H1 (cell line): ENCODE measurements around the gene THADA. TPM values are rescaled to one million over a fixed set of nuclear protein-coding genes. Genes with fewer than 3 reads are reported as not detected.

Experiments used
- CTCF ChIA-PET: fragments of 300-600 bp; sonication (Branson Sonifier 250); formaldehyde crosslinking; loops from one replicate; lab custom pipeline; 2021; ENCODE audit not compliant: partially characterized antibody; lab: Charles Lee
- POLR2A ChIA-PET: fragments of 300-600 bp; sonication (Branson Sonifier 250); formaldehyde crosslinking; loops from one replicate; lab custom pipeline; 2021; ENCODE audit warnings: inconsistent platforms; ENCODE audit not compliant: partially characterized antibody; lab: Charles Lee
- DNase-seq, 2 experiments: peaks; one replicate each; pipeline versions ENCODE4 v3.0.0 to v3.0.0-alpha.2; 2010 to 2022; ENCODE audit warnings: low spot score in 2 of 2, low read depth in 1 of 2, mixed read lengths in 1 of 2
- FAIRE-seq: peaks from 2 replicates; lab custom pipeline; 2011; peaks lifted over from hg19 to GRCh38; lab: Jason Lieb, UNC
- H2AFZ ChIP-seq: 2 replicates; pipeline ENCODE4 v1.8.1; 2012; ENCODE audit warnings: low read length, inconsistent platforms
- H2AK5ac ChIP-seq: 2 replicates; pipeline ENCODE4 v1.6.1; 2013; ENCODE audit warnings: low read depth, low read length
- H2BK120ac ChIP-seq: replicated peaks from 2 replicates; pipeline ENCODE3; 2013; ENCODE audit warnings: low read depth, low read length, inconsistent platforms
- H2BK12ac ChIP-seq: 2 replicates; pipeline ENCODE4 v1.6.1; 2013; ENCODE audit warnings: low read depth, low read length
- H2BK15ac ChIP-seq: 2 replicates; pipeline ENCODE4 v1.6.1; 2013; ENCODE audit warnings: low read length
- H2BK20ac ChIP-seq: 2 replicates; pipeline ENCODE4 v1.6.1; 2013; ENCODE audit warnings: low read length
- H2BK5ac ChIP-seq: 2 replicates; pipeline ENCODE4 v1.6.1; 2013; ENCODE audit warnings: low read depth, low read length
- H3K14ac ChIP-seq: 2 replicates; pipeline ENCODE4 v1.6.1; 2013; ENCODE audit warnings: inconsistent platforms; ENCODE audit not compliant: insufficient read length
- H3K18ac ChIP-seq: 2 replicates; pipeline ENCODE4 v1.6.1; 2013; ENCODE audit warnings: low read length; ENCODE audit errors: extremely low read depth
- H3K23ac ChIP-seq: 2 replicates; pipeline ENCODE4 v1.6.1; 2013; ENCODE audit warnings: inconsistent platforms; ENCODE audit not compliant: insufficient read length
- H3K23me2 ChIP-seq: 2 replicates; pipeline ENCODE4 v1.6.1; 2013; ENCODE audit warnings: low read depth, low read length
- H3K27ac ChIP-seq: 2 replicates; pipeline ENCODE4 v1.6.1; 2011; ENCODE audit warnings: low read depth, low read length, inconsistent platforms
- H3K27me3 ChIP-seq, 4 experiments: replicated peaks in 1 of 4; 1 replicate in 1 of 4; 2 replicates in 3 of 4; pipeline versions ENCODE4 v1.6.1 to v1.8.1; 2011 to 2013; ENCODE audit warnings: low read length in 3 of 4, mild to moderate bottlenecking in 3 of 4, inconsistent platforms in 2 of 4, mixed read lengths in 2 of 4, moderate library complexity in 1 of 4; ENCODE audit not compliant: control insufficient read depth in 3 of 4, insufficient read depth in 3 of 4; ENCODE audit errors: extremely low read depth in 1 of 4
- H3K36me3 ChIP-seq, 4 experiments: 2 replicates each; pipeline versions ENCODE4 v1.6.1 to v1.8.1; 2011 to 2013; ENCODE audit warnings: mild to moderate bottlenecking in 4 of 4, low read length in 3 of 4, moderate library complexity in 2 of 4, control low read depth in 1 of 4, inconsistent platforms in 1 of 4; ENCODE audit not compliant: insufficient read depth in 4 of 4, control insufficient read depth in 2 of 4
- H3K4ac ChIP-seq: replicated peaks from 2 replicates; pipeline ENCODE3; 2013; ENCODE audit warnings: low read length, low read depth, mixed read lengths, inconsistent platforms; ENCODE audit not compliant: insufficient read length
- H3K4me1 ChIP-seq, 4 experiments: replicated peaks in 1 of 4; 1 replicate in 1 of 4; 2 replicates in 3 of 4; pipeline versions ENCODE4 v1.6.1 to v1.8.1; 2011 to 2013; ENCODE audit warnings: low read length in 3 of 4, inconsistent platforms in 2 of 4, mixed read lengths in 1 of 4; ENCODE audit not compliant: insufficient read depth in 4 of 4, control insufficient read depth in 3 of 4
- H3K4me2 ChIP-seq, 2 experiments: 2 replicates each; pipeline versions ENCODE4 v1.6.1 to v1.8.1; 2011 to 2013; ENCODE audit warnings: low read depth in 2 of 2, low read length in 2 of 2, control low read depth in 1 of 2, inconsistent platforms in 1 of 2, mild to moderate bottlenecking in 1 of 2; ENCODE audit not compliant: insufficient read depth in 1 of 2
- H3K4me3 ChIP-seq, 4 experiments: fragments of 200-600, 300-600 bp in 1 of 4; sonication (generic), shearing (Covaris generic), sonication (Bioruptor Twin) in 1 of 4; 2 replicates each; pipeline versions ENCODE4 v1.5.1 to v1.8.1; 2011 to 2016; ENCODE audit warnings: low read length in 4 of 4, low read depth in 3 of 4, control low read depth in 2 of 4, inconsistent platforms in 2 of 4, mild to moderate bottlenecking in 2 of 4, mixed read lengths in 1 of 4, moderate library complexity in 1 of 4; ENCODE audit not compliant: insufficient read depth in 2 of 4; ENCODE audit errors: extremely low read depth in 1 of 4
- H3K56ac ChIP-seq: replicated peaks from 2 replicates; pipeline ENCODE3; 2013; ENCODE audit warnings: low read depth, mild to moderate bottlenecking, mixed read lengths, low read length, inconsistent platforms; ENCODE audit not compliant: insufficient read length
- H3K79me1 ChIP-seq: 2 replicates; pipeline ENCODE4 v1.6.1; 2013; ENCODE audit warnings: low read depth, low read length, control low read depth
- H3K79me2 ChIP-seq, 2 experiments: 2 replicates each; pipeline versions ENCODE4 v1.6.1 to v1.8.1; 2012 to 2013; ENCODE audit warnings: low read length in 2 of 2, mild to moderate bottlenecking in 2 of 2, inconsistent platforms in 1 of 2; ENCODE audit not compliant: insufficient read depth in 2 of 2, control insufficient read depth in 1 of 2
- H3K9ac ChIP-seq, 4 experiments: replicated peaks in 1 of 4; 1 replicate in 1 of 4; 2 replicates in 3 of 4; pipeline versions ENCODE4 v1.6.1 to v1.8.1; 2011 to 2013; ENCODE audit warnings: low read depth in 3 of 4, low read length in 3 of 4, control low read depth in 2 of 4, mild to moderate bottlenecking in 2 of 4, moderate library complexity in 2 of 4, inconsistent platforms in 1 of 4; ENCODE audit errors: extremely low read depth in 1 of 4
- H3K9me3 ChIP-seq, 2 experiments: 2 replicates each; pipeline versions ENCODE4 v1.6.1 to v1.8.1; 2012 to 2013; ENCODE audit warnings: mild to moderate bottlenecking in 2 of 2, moderate library complexity in 2 of 2, control low read depth in 1 of 2, inconsistent platforms in 1 of 2, low read depth in 1 of 2, low read length in 1 of 2, mixed read lengths in 1 of 2; ENCODE audit not compliant: insufficient read depth in 2 of 2
- H4K20me1 ChIP-seq, 2 experiments: replicated peaks in 1 of 2; 2 replicates each; pipeline versions ENCODE3 to v1.8.1; 2011 to 2013; ENCODE audit warnings: inconsistent platforms in 2 of 2, low read length in 2 of 2, mild to moderate bottlenecking in 1 of 2; ENCODE audit not compliant: insufficient read depth in 2 of 2, control insufficient read depth in 1 of 2
- H4K5ac ChIP-seq: 2 replicates; pipeline ENCODE4 v1.6.1; 2013; ENCODE audit warnings: low read length, low read depth, mixed read lengths, inconsistent platforms; ENCODE audit not compliant: insufficient read length
- H4K8ac ChIP-seq: 2 replicates; pipeline ENCODE4 v1.8.0; 2013; ENCODE audit warnings: mild to moderate bottlenecking, moderate library complexity, low read length, inconsistent platforms; ENCODE audit not compliant: insufficient read depth; ENCODE audit errors: extremely low read depth
- H4K91ac ChIP-seq: replicated peaks from 2 replicates; pipeline ENCODE3; 2013; ENCODE audit warnings: low read length, mixed read lengths, inconsistent platforms; ENCODE audit not compliant: insufficient read length
- POU5F1 ChIP-seq: IDR thresholded peaks from 2 replicates; pipeline ENCODE4 v1.6.1; 2011; ENCODE audit warnings: low read depth, mild to moderate bottlenecking, low read length, moderate library complexity
- SP4 ChIP-seq: IDR thresholded peaks from 2 replicates; pipeline ENCODE4 v1.6.1; 2012; ENCODE audit warnings: low read length, inconsistent platforms
- YY1 ChIP-seq: IDR thresholded peaks from 2 replicates; pipeline ENCODE4 v1.6.1; 2011; ENCODE audit warnings: low read depth, mild to moderate bottlenecking, low read length
- WGBS, 2 experiments: shearing (Covaris generic) in 1 of 2; methylation state at CpG; one replicate each; pipeline versions ENCODE4 v1.1.6 to v1.1.7; 2013 to 2015; ENCODE audit warnings: low lambda C conversion rate in 2 of 2, mixed read lengths in 2 of 2, inconsistent platforms in 1 of 2, low coverage in 1 of 2, missing lambda C conversion rate in 1 of 2; ENCODE audit not compliant: insufficient replicate concordance in 2 of 2, insufficient coverage in 1 of 2, insufficient read length in 1 of 2; ENCODE audit errors: extremely low coverage in 1 of 2, missing lambda C conversion rate in 1 of 2; 5-methylcytosine and 5-hydroxymethylcytosine counted together
- polyA plus RNA-seq, 7 experiments: library from polyadenylated mRNA; depleted of rRNA in 3 of 7; stranded (reverse) in 5 of 7; unstranded in 2 of 7; fragments of >200 nt in 5 of 7; fragments of 200-250 nt in 2 of 7; gene quantifications; 1 replicate in 5 of 7; 2 replicates in 1 of 7; 4 replicates in 1 of 7; pipeline versions ENCODE4 v1.2.1 to v1.2.3, GENCODE V29; 2011 to 2013; ENCODE audit warnings: missing spikeins in 2 of 7, mixed read lengths in 2 of 7
- total RNA-seq: library from RNA; stranded (reverse); fragmentation: NEBNext Ultra II Directional; extraction: Animal tissue kit (Norgen Biotek cat#: 25700); gene quantifications from 2 replicates; pipeline ENCODE4 v1.2.1, GENCODE V29; 2021

THADA gene
- total and polyA plus RNA-seq, 2 of the 8 experiments (the other 6 are each of a cell fraction or from before 2014, with no cell fraction given), result 22.4 to 26.8 TPM

- Histone ChIP-seq H4K8ac (no peak overlapping the region), H2BK20ac (no peak overlapping the region), H3K56ac (no peak overlapping the region), H3K18ac (no peak overlapping the region), H3K9ac (no peak overlapping the region), H4K91ac (no peak overlapping the region), H2BK120ac (no peak overlapping the region), H2BK15ac (no peak overlapping the region), H3K79me2 (no peaks in the 10 kb centered on the region), H3K23me2 (no peaks in the 10 kb centered on the region), H4K20me1 (no peaks in the 10 kb centered on the region), H4K5ac (no peak overlapping the region), H3K27me3 (no peaks in the 10 kb centered on the region), H3K9me3 (peaks cover 15 to 18% of the 10 kb centered on the region in 2 experiments), H3K4me1 (no peaks in the 10 kb centered on the region), H3K4me3 (no peak overlapping the region), H3K14ac (no peak overlapping the region), H2AFZ (no peak overlapping the region), H3K23ac (no peak overlapping the region), H3K4ac (no peak overlapping the region), H3K27ac (no peak overlapping the region), H2BK12ac (no peak overlapping the region), H3K79me1 (no peaks in the 10 kb centered on the region), H2BK5ac (no peak overlapping the region)
- FAIRE-seq (no peak), DNase-seq (no peak)
- 95% methylated on average over 1 of the region's 1 CpG; no CpG with 5 or more reads in 1 of the 2 experiments for WGBS, 2 experiments
- ChIA-PET CTCF (interaction anchor here (1.8 kb wide), 1 partner anchor 45 kb away, joined by 8 read pairs; no protein-coding TSS in a partner anchor), POLR2A (no interaction called here)
- TF ChIP-seq YY1 (no peak), POU5F1 (no peak), SP4 (no peak)
- TF ChIP-seq, all 59 proteins: peak for 0
- Histone ChIP-seq H2AK5ac (no peak overlapping the region), H3K4me2 (no peak overlapping the region), H3K36me3 (peaks cover 0 to 31% (median 12%) of the 10 kb centered on the region in 4 experiments; a peak in 6 of 8 replicates)
These were observed 310.9 kb downstream of the THADA start for GRCh38 chr2:43284967-43285366.
